ENCODE measurements around the gene ALG3.
"Not testable (repeated sequence)": the region's sequence is repeated elsewhere in the genome, so short reads cannot be mapped to it uniquely, and the experiment has no call there.

ALG3 gene

GRCh38 chr3:184248454-184249411 lies at the start of gene ALG3:
Gene ALG3, minus strand, starts transcription at chr3:184248962. Its CDS starts 22 bp downstream, at chr3:184248940.
- FAIRE-seq: no peak

GRCh38 chr3:184296616-184297015 lies 47.9 kb upstream of the ALG3 start:
- no peak for FAIRE-seq

GRCh38 chr3:184295771-184296170 lies 47.0 kb upstream of the ALG3 start:
- no peak for FAIRE-seq

GRCh38 chr3:184291738-184292445 lies 43.1 kb upstream of the ALG3 start:
- FAIRE-seq: no peak

- no peak for FAIRE-seq
Measured at GRCh38 chr3:184291044-184291737, 42.4 kb upstream of the ALG3 start.

- no peak for FAIRE-seq
Measured at GRCh38 chr3:184290331-184290730, 41.6 kb upstream of the ALG3 start.

GRCh38 chr3:184289426-184289938 lies 40.7 kb upstream of the ALG3 start:
- no peak for FAIRE-seq

- peak; percentile 5 for FAIRE-seq
Measured at GRCh38 chr3:184284696-184285095, 35.9 kb upstream of the ALG3 start.

- no peak for FAIRE-seq
Measured at GRCh38 chr3:184283681-184284080, 34.9 kb upstream of the ALG3 start.

GRCh38 chr3:184282941-184283340 lies 34.2 kb upstream of the ALG3 start:
- FAIRE-seq: no peak

- FAIRE-seq: no peak
Measured at GRCh38 chr3:184277366-184277765, 28.6 kb upstream of the ALG3 start.

- FAIRE-seq: no peak
Measured at GRCh38 chr3:184275961-184276910, 27.5 kb upstream of the ALG3 start, which contains the start of gene ECE2. Gene ECE2, plus strand, starts transcription at chr3:184276022. Its CDS starts 132 bp downstream, at chr3:184276154.

- no peak for FAIRE-seq
Measured at GRCh38 chr3:184275381-184275701, 26.6 kb upstream of the ALG3 start.

- no peak for FAIRE-seq
Measured at GRCh38 chr3:184272269-184272668, 23.5 kb upstream of the ALG3 start.

- FAIRE-seq: not testable (repeated sequence)
Measured at GRCh38 chr3:184267249-184267648, 18.5 kb upstream of the ALG3 start.

GRCh38 chr3:184262764-184263179 lies 14.0 kb upstream of the ALG3 start:
- no peak for FAIRE-seq

- FAIRE-seq: no peak
Measured at GRCh38 chr3:184261854-184262763, 13.3 kb upstream of the ALG3 start.

GRCh38 chr3:184261270-184261853 lies 12.6 kb upstream of the ALG3 start, which contains the start of gene CAMK2N2:
Gene CAMK2N2, minus strand, starts transcription at chr3:184261553. Its CDS starts 268 bp downstream, at chr3:184261285.
- no peak for FAIRE-seq

- no peak for FAIRE-seq
Measured at GRCh38 chr3:184260724-184261269, 12.0 kb upstream of the ALG3 start.

Measured in islet of Langerhans (tissue), 1 donor.